Urinary bladder (tissue), 4 donors: Measurements from ENCODE around the gene RPS16. TPM values are rescaled to one million over a fixed set of nuclear protein-coding genes. Genes with fewer than 3 reads are reported as not detected.

Source experiments
- DNase-seq: peaks from one replicate; pipeline ENCODE4 v3.0.0-alpha.2; 2015; ENCODE audit errors: extremely low spot score
- H3K27ac ChIP-seq: one replicate; pipeline ENCODE4 v1.5.1; 2013; ENCODE audit warnings: low read depth, mild to moderate bottlenecking, moderate library complexity
- H3K36me3 ChIP-seq: one replicate; pipeline ENCODE4 v1.6.1; 2013; ENCODE audit warnings: mild to moderate bottlenecking, moderate library complexity; ENCODE audit not compliant: insufficient read depth
- H3K4me1 ChIP-seq: one replicate; pipeline ENCODE4 v1.6.1; 2013; ENCODE audit warnings: mild to moderate bottlenecking, moderate library complexity; ENCODE audit not compliant: insufficient read depth
- H3K4me3 ChIP-seq: one replicate; pipeline ENCODE4 v1.5.1; 2013; ENCODE audit warnings: low read depth, low read length
- WGBS: extraction: QIAGEN DNeasy Blood & Tissue Kit; methylation state at CpG from one replicate; pipeline ENCODE4 v1.1.7; 2013; 5-methylcytosine and 5-hydroxymethylcytosine counted together
- polyA plus RNA-seq: library from polyadenylated mRNA; stranded (reverse); fragments of 200-250 nt; gene quantifications from one replicate; pipeline ENCODE4 v1.2.3, GENCODE V29; 2013
- total RNA-seq: library from RNA; depleted of rRNA; stranded (reverse); fragments of >200 nt; gene quantifications from one replicate; pipeline ENCODE4 v1.2.3, GENCODE V29; 2014
- donor health status: healthy with polysubstance abuse.
- donor health status: healthy.

RPS16 gene
- total and polyA plus RNA-seq, 2 donors, result 27.7 to 3,259 TPM

- no peak for DNase-seq
- Histone ChIP-seq H3K27ac (no peak overlapping the region), H3K36me3 (no peaks in the 10 kb centered on the region), H3K4me3 (no peak overlapping the region), H3K4me1 (no peaks in the 10 kb centered on the region)
- 93% methylated on average over 5 of the region's 5 CpGs for WGBS
Observed at GRCh38 chr19:39422020-39422419, 13.7 kb downstream of the RPS16 start.

- 91% methylated on average over 15 of the region's 15 CpGs for WGBS
- Histone ChIP-seq H3K4me3 (no peak overlapping the region), H3K4me1 (no peaks in the 10 kb centered on the region), H3K36me3 (no peaks in the 10 kb centered on the region), H3K27ac (no peak overlapping the region)
- no peak for DNase-seq
Observed at GRCh38 chr19:39420769-39421168, 15.0 kb downstream of the RPS16 start.

GRCh38 chr19:39419003-39419402 is 16.7 kb downstream of the RPS16 start:
- 78% methylated on average over 9 of the region's 9 CpGs for WGBS
- no peaks in the 10 kb centered on the region for H3K36me3 ChIP-seq

GRCh38 chr19:39417463-39418181 is 18.1 kb downstream of the RPS16 start:
- Histone ChIP-seq H3K27ac (no peak overlapping the region), H3K4me1 (no peaks in the 10 kb centered on the region), H3K36me3 (no peaks in the 10 kb centered on the region), H3K4me3 (no peak overlapping the region)
- WGBS, result 91% methylated on average over 30 of the region's 30 CpGs
- DNase-seq, result no peak

More at GRCh38 chr19:39419003-39419402, 16.7 kb downstream of the RPS16 start:
- H3K4me1 ChIP-seq, result no peaks in the 10 kb centered on the region
- H3K4me3 ChIP-seq, result no peak overlapping the region
- H3K27ac ChIP-seq, result no peak overlapping the region
- no peak for DNase-seq

DNA sequence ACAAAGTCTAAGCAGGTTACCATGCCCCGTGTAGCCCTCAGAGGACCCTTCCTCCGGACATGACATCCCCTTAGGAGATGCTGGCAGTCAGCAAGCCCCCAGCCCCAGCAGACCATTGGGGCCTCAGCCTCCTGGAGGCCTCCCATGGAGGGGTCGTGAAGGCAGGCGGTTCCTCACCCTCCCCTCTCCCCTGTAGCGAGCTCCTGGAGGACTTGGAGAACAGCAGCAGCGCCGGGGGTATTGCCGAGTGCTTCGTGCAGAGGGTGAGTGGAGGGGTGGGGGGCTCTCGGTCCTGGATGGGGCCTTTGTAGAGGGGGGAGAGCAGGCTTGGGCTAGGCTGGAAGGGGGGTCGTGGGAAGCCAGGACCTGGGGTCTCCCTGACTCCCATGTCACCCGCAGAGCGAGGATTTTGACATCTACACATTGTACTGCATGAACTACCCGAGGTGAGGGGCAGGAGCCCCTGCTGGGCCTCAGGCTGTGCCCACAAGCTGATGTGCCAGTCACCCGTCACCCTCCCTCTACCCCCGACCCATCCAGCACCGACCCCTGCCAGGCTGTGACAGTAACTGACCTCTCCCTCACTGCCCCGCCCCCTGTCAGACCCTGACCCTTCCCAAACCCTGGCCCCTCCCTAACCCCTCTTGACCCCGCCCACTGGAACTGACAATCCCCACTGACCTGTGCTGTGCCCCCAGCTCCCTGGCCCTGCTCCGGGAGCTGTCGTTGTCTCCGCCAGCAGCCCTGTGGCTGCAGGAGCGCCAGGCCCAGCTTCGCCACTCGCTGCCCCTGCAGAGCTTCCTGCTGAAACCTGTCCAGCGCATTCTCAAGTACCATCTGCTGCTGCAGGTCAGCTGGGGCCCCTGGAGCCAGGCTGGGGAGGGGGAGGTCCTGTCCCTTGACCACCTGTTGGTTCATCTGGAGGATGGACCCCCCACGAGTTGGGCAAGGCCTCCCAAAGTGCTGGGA is 19.3 kb downstream of the RPS16 start:
- no peaks in the 10 kb centered on the region for H3K4me1 ChIP-seq
- no peaks in the 10 kb centered on the region for H3K36me3 ChIP-seq
- DNase-seq, result no peak
- 76% methylated on average over 27 of the region's 27 CpGs for WGBS
- H3K27ac ChIP-seq, result no peak overlapping the region
- no peak overlapping the region for H3K4me3 ChIP-seq

DNA sequence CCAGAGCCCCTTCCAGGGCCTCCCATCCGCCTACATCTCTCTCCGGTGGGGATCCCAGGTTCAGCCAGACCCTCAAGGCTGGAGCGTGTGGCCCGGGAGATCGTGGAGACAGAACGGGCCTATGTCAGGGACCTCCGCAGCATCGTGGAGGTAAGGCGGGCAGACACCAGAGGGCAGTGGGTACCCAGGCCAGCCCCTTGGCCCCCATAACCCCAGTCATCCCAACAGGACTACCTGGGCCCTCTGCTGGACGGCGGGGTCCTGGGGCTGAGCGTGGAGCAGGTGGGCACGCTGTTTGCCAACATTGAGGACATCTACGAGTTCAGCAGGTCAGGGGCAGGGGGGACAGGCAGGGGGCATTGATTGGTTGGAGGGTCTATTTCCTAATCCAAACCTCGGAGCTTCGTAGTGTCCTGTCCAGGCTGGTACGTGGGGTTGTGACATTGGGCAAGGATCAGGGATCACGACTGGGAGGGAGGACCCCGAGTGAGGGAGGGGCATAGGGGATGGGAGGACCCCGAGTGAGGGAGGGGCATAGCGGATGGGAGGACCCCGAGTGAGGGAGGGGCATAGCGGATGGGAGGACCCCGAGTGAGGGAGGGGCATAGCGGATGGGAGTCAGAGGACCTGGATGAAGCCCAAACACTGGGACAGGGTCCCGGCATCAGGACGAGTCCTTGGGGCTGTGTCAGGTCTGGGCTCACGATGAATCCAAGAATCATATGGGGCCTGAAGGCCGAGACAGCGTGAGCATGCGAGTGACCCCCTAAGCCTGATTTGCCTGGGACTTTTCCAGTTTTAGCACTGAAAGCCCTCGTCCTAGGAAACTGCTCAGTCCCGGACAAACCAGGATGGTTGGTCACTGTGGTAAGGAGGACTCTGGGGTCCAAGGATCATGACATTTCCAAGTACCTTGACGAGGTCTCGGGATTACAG is 20.4 kb downstream of the RPS16 start:
- no peak overlapping the region for H3K4me3 ChIP-seq
- WGBS, result 57% methylated on average over 35 of the region's 35 CpGs
- DNase-seq, result no peak
- H3K36me3 ChIP-seq, result no peaks in the 10 kb centered on the region
- H3K4me1 ChIP-seq, result no peaks in the 10 kb centered on the region
- no peak overlapping the region for H3K27ac ChIP-seq

DNA sequence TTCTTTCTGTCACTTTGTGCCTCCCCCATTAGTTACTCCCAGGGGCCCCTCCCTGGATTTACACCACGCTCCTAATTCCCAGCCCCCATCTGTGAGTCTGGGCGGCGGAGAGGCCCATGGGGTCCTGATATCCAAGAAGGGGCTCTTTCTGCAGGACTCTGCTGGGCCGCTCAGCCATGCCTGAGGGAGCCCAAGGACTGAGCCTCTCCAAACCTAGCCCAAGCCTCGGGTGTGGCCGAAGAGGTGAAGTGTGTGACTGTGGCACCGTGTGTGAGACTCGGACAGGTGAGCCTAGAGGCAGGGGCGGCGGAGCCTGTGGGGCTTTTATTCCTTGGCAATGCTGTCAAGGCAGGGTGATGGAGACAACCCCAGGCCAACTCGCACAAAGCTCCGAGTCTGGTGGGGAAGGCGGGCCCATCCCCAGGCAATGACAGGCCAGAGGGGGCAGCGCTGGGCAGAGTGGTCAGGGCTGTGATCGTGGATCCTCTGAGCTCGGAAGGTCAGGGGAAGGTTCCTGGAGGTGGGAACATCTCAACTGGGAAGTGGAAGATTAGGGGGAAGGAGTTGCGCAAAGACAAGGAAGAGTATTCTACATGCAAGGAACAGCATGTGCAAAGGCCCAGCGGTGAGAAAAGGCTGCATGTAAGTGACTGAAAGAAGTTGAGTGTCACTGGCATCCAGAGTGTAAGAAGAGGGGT is 21.7 kb downstream of the RPS16 start:
- Histone ChIP-seq H3K36me3 (no peaks in the 10 kb centered on the region), H3K27ac (peak overlapping the region; percentile 88), H3K4me3 (peak overlapping the region; percentile 60), H3K4me1 (no peaks in the 10 kb centered on the region)
- no peak for DNase-seq
- WGBS, result 27% methylated on average over 18 of the region's 18 CpGs

- no peak for DNase-seq
Observed at GRCh38 chr19:39413272-39413910, 22.4 kb downstream of the RPS16 start.

DNA sequence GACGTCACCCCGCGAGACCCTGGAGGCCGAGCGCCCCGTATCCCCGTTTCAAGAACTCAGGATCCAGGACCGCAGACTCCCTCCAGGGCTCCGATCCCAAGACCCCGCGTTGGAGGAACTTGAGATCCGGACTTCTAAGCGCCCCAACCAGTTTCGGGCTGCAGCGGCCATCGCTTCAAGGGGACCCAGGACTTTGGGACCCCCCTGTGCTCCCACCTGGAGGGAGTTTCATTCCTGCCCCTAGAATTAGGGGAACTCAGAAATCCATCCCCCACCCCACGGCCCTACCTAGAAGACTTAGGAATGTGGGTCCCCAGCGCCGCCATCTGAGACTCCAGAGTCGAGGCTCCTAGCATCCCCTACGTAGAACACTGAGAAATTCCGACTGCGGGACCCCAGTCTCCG is 22.9 kb downstream of the RPS16 start:
- H3K4me3 ChIP-seq, result peak overlapping the region; percentile 60
- H3K4me1 ChIP-seq, result no peaks in the 10 kb centered on the region
- H3K36me3 ChIP-seq, result peaks cover 7% of the 10 kb centered on the region
- WGBS, result under 1% methylated on average over 24 of the region's 24 CpGs
- H3K27ac ChIP-seq, result peak overlapping the region; percentile 88
- no peak for DNase-seq

More at GRCh38 chr19:39413272-39413910, 22.4 kb downstream of the RPS16 start:
- H3K4me1 ChIP-seq, result no peaks in the 10 kb centered on the region
- peak overlapping the region; percentile 60 for H3K4me3 ChIP-seq
- peak overlapping the region; percentile 88 for H3K27ac ChIP-seq
- WGBS, result 2% methylated on average over 54 of the region's 54 CpGs
- peaks cover 3% of the 10 kb centered on the region for H3K36me3 ChIP-seq

DNA sequence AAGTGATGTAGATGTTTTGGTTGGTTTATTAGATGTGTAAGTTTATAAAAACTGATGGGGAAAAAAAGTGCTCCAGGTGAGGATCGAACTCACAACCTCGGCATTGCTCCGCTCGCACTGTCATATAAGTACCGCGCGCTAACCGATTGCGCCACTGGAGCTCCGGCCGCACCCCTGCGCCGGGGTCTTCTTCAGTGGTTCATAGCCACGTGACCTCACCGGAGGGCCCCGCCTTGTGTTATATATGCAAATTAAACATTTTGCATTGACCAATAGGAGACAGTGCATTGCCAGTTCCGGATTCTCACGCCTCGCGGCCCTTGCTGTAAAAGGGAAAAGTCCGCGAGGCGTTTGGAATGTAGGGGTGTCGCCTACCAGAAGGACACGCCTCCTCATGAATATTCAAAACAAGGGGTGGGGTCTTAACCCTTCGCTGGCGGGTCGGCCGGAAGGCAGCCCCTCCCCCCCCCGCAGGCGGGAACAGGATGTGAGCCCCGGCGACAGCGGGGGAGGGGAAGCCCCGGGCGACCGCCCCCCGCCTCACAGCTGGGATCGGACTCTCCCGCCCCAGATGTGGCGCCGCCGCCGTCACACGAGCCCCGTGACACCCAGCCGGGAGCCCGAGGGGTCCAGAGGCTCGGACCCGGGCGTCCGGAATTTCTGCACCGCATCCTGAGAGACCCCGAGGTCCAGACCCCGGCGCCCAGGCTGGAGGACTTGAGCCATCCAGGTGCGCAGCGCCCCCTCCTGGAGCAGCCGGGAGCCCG is 23.5 kb downstream of the RPS16 start, which contains the start of gene PLEKHG2:
PLEKHG2 (plus strand) TSS at position 570 of the 767 bp plus-strand sequence. CDS start 1,418 bp downstream, outside the sequence.
- H3K27ac ChIP-seq, result peak within 1 kb of the TSS; percentile 100
- peak; percentile 99 for DNase-seq
- H3K4me3 ChIP-seq, result peak within 1 kb of the TSS; percentile 60
- H3K36me3 ChIP-seq, result peaks cover 11% of the 10 kb centered on the region
- under 1% methylated on average over 60 of the region's 60 CpGs for WGBS
- H3K4me1 ChIP-seq, result no peaks in the 10 kb centered on the region

- no peak overlapping the region for H3K4me3 ChIP-seq
- H3K27ac ChIP-seq, result no peak overlapping the region
- 0% methylated on average over 7 of the region's 7 CpGs for WGBS
- peak; percentile 87 for DNase-seq
- peaks cover 11% of the 10 kb centered on the region for H3K36me3 ChIP-seq
- H3K4me1 ChIP-seq, result no peaks in the 10 kb centered on the region
Observed at GRCh38 chr19:39411832-39412099, 24.0 kb downstream of the RPS16 start.
